GM12865 (cell line): ENCODE data around the gene S100A2.

Experiments used
- DNase-seq: peaks from one replicate; pipeline ENCODE4 v3.0.0; 2010; ENCODE audit warnings: low read depth
- H3K4me3 ChIP-seq: 2 replicates; pipeline ENCODE4 v1.5.1; 2011; ENCODE audit warnings: mild to moderate bottlenecking, low read depth, low read length, control low read depth
- CTCF ChIP-seq: IDR thresholded peaks from 2 replicates; pipeline ENCODE4 v1.5.1; 2011; ENCODE audit warnings: low read length, control low read depth, low read depth, inconsistent platforms; ENCODE audit not compliant: insufficient read depth; ENCODE audit errors: missing control alignments

S100A2 gene

GRCh38 chr1:153549741-153550397, 15.8 kb downstream of the S100A2 start:
- H3K4me3 ChIP-seq: no peak overlapping the region
- no peak for DNase-seq
- no peak for TF ChIP-seq CTCF

GRCh38 chr1:153548722-153549688, 16.6 kb downstream of the S100A2 start, which contains the start of gene S100A3:
S100A3 (minus strand) TSS chr1:153549258; CDS start chr1:153548485, 773 bp downstream.
- no peak for TF ChIP-seq CTCF
- H3K4me3 ChIP-seq: no peak within 1 kb of the TSS
- DNase-seq: no peak

GRCh38 chr1:153547560-153548551, 17.8 kb downstream of the S100A2 start:
- no peak for TF ChIP-seq CTCF
- no peak for DNase-seq
- no peak overlapping the region for H3K4me3 ChIP-seq

GRCh38 chr1:153546796-153547559, 18.7 kb downstream of the S100A2 start:
- TF ChIP-seq CTCF: no peak
- no peak for DNase-seq
- no peak overlapping the region for H3K4me3 ChIP-seq

- no peak overlapping the region for H3K4me3 ChIP-seq
- DNase-seq: no peak
- no peak for TF ChIP-seq CTCF
Observed at GRCh38 chr1:153546371-153546770, 19.3 kb downstream of the S100A2 start.
